Stimulated activated CD8-positive, alpha-beta memory T cell treated with anti-CD3 and anti-CD28 coated beads, Interleukin-15, amount 100 ng/mL, for 48 hours (primary cell): ENCODE measurements around the gene CUX1.

Experiments used
- DNase-seq, 2 donors: peaks; one replicate each; pipeline ENCODE4 v3.0.0-alpha.2; 2020; ENCODE audit warnings: low read depth in 2 of 2

Gene CUX1

GRCh38 chr7:101957744-101958525, 140.5 kb downstream of the CUX1 start:
- no peak for DNase-seq

GRCh38 chr7:101959342-101959741, 141.9 kb downstream of the CUX1 start:
- DNase-seq: no peak

DNA sequence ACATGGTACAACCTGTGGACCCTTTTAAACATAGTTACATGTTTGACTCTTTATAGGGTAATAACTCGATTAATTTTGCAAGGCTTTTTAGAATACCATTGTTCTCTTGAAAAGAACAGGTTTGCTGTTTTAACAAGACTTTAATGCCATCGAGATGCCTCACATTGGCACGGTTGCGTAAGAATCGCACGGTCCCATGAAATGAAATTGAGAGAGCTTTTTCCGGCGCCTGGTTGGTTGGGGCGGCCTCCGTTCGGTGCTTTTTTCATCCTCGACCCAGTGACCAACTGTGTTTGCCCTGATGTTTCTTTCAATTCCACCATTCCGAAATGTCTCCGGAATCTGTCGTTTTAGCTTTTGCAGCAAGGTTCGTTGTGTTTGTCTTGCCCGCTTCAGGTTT, 142.4 kb downstream of the CUX1 start:
- DNase-seq: no peak

DNA sequence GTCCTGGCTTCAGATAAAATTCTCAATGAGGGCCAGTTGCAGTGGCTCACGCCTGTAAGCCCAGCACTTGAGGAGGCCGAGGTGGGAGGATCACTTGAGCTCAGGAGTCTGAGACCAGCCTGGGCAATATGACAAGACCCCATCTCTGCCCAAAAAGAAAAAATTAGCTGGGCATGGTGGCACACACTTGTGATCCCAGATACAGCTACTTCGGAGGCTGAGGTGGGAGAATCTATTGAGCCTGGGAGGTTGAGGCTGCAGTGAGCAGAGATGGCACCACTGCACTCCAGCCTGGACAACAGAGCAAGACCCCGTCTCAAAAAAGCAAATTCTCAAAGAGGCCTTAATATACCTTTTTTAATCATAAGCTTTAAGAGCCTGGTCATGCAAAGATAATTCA, 142.9 kb downstream of the CUX1 start:
- DNase-seq: no peak

- no peak for DNase-seq
Observed at GRCh38 chr7:101960985-101961708, 143.7 kb downstream of the CUX1 start.

DNA sequence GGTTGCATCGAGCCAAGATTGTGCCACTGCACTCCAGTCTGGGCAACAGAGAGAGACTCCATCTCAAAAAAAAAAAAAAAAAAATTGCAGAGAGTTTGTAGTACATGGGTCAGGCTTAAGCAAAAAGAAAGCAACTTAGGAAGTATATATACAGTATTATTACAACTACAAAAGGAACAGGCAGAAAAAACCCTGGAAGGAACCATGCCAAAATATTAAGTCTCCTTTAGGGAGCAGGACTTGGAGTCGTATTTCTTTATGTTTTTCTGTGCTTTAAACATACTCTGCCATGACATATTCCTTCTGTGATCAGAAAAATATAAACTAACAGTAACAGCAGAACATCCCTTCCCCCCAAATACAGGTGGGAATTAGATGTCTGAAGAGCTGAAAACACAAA, 144.4 kb downstream of the CUX1 start:
- no peak for DNase-seq

- DNase-seq: no peak
Observed at GRCh38 chr7:101963693-101964092, 146.3 kb downstream of the CUX1 start.

DNA sequence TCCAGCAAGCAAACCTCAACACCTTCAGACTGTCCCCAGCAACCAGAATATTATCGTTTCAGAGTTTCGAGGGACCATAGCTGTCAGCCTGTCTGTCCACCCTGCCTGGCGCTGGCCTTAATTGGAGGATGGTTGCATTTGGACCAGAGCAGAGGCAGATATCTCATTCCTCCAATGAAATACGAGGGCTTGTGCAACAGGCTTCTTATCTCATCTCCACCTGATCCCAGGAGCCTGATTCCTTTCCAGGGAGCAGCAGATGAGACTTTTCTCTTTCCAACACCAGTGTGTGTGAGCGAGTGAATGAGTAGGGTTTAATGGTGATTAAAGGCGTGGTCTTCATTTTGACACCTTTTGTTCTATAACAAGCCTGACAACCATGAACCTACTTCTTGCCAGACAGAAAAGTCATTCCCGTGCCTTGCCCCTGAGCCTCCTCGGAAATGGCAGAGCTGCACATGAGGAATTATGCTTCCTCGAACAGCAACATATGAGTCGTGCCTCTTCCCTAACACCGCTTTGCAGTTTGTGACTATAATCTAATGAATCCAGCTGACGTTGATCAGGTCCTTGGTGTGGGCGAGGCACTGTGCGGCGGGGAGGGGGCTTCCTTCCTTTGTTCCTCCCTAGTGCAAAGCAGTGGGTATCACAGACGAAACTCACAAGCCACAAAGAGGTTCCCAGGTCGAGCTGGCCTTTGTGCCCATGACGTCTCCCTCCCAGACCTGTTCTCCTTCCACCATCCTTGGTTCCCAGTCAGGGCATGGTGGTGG, 147.4 kb downstream of the CUX1 start:
- DNase-seq: no peak

DNA sequence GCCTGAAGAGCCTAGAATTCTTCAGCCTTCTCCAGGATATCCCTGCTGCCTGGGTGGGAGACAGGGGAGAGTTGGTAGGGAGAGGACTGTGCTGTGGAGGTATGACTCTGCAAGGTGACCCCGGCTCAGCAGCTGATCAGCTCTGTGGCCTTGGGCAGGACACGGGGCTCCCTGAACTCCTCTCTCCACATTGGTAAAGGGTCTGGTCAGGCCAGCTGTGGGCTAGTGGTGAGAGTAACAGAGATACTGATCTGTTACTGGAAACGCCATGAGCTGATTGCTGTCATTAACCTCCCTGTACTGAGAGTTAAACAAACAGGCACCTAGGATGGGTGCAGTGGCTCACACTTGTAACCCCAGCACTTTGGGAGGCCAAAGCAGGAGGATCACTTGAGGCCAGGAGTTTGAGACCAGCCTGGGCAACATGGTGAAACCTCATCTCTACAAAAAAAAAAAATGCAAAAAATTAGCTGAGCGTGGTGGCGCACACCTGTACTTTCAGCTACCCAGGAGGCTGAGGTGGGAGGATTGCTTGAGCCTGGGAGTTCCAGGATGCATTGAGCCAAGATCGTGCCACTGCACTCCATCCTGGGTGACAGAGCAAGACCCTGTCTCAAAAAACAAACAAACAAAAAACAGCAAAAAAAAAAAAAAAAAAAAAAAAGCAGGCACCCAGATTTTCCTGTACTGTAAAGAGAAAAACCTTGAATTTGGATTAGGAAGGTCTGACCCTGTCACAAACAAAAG, 151.5 kb downstream of the CUX1 start:
- no peak for DNase-seq

DNA sequence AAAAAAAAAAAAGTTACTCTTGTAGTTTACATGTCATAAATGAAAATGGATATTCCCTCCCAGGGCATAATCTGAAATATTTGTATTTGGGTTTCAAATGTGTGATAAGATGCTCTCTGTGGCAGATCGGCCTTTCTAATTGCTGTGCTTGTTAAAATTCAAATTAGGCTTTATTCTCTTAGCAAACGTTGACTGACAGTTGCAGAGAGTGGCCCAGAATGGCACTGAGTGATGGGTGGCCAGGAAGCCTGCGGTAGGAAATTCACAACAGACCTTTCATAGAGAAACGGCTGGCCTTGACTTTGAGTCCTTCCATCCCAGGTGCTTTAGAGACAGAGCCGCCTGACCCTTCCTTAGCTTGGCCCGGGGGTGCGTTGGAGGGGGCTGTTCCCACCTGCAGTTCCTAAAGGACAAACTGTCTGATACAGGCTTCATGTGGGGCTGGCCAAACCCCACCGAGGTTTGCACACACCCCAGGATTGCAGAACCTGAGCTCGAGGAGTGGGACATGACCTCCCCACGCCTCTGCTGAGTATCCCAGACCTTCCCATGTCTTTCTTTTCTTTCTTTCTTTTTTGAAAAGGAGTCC, 152.7 kb downstream of the CUX1 start:
- no peak for DNase-seq

DNA sequence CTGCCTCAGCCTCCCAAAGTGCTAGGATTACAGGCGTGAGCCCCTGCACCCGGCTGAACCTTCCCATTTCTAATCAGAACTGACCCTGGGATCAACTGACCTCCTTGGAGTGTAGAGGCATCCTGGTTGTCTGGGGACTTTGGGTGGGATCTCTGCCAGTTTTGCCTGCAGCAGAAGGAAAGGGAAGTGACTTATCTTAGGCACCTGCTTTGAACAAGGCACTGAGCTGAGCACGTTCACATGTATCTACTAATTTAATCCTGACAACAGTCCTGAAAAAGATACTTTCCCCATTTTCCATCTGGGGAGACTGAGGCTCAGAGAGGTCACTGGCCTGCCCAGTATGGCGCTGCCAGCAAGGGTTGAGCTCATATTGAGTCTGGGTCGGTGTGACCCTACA, 153.4 kb downstream of the CUX1 start:
- no peak for DNase-seq

DNA sequence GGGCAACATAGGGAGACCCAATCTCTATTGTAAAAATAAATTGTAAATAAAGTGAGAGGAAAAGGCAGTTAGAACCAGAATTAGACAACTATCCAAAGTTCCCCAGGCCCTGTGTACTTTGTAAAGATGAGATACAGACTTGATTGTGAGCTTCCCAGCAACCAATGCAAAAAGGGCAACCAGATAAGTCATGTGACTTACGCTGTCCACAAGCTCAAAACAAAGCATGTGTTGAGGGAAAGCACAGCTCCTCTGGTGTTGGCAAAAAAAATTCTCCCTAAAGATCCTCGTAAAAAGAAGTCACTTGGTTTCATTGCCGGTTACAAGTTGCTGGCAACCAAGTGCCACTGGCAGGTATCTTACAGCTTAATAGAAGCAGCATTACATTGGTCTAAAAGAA, 154.0 kb downstream of the CUX1 start:
- DNase-seq: no peak

DNA sequence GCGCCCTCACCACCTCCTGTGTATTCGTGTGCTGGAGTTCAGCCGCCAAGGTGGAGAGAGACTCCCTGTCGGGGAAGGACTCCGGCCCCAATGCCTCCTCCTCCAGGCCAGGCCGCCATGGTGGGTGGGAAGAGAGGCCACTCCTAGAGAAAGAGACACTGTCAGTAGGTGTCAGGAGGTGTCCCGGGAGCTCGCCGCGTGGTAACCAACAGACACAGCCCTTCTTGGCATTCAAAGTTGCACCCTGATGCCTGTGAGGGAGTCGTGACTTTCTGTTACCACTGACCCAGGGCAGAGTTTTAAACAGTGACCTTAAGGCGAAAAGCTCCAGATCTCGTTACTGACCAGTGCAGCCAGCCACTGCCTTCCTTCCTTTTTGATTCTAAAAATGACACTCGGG, 155.2 kb downstream of the CUX1 start:
- no peak for DNase-seq

DNA sequence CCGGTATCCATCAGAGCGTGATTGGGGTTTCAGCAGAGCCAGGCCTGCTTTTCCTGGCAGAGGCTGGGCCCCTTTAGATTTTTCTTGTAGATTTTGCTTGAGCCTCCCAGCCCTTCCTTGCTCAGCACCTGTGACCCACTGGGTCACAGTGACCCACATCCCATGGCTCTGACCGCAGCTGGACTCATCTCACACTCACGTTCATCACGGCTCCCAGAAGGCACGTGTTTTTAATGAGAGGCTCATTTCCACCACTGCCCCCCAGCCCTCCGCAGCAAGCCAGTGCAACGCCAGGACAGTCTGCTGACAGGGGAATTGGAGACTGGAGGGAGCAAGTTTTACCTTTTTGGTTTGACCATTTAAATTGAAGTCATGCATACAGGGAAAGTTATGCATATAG, 155.7 kb downstream of the CUX1 start:
- no peak for DNase-seq

DNA sequence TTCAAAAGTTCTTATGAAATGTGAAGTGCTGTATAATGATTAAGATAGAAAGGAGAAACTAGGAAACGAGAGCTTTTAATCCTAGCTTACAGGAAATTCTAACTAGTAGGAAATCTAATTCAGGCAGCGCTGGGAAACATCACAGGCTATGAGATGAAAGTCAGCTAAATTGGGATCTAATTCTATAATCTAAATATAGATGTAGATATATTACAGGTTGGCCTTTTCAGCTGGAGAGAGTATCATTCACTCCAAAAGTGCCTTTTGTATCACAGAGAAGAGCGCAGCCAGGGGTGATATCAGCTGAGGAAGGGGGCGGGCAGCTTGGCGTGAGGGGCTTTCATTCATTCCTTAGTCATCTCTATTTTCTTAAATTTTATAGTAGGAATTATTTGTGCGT, 157.0 kb downstream of the CUX1 start:
- DNase-seq: no peak

- no peak for DNase-seq
Observed at GRCh38 chr7:101975046-101975445, 157.6 kb downstream of the CUX1 start.

GRCh38 chr7:101976411-101976810, 159.0 kb downstream of the CUX1 start:
- no peak for DNase-seq

DNA sequence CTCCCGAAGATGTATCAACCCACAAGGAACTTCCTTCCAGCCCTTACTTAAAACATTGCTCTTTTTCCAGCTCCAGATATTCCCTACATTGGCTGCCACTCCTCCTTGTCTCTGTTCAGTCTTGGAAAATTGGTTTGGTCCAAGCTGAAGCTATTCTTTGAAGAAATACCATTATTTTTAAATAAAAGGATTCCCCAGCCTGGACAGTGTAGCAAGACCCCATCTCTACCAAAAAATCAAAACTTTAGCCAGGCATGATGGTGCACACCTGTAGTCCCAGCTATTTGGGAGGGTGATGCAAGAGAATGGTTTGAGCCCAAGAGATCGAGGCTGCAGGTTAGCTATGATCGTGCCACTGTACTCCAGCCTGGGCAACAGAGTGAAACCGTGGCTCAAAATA, 159.8 kb downstream of the CUX1 start:
- no peak for DNase-seq

DNA sequence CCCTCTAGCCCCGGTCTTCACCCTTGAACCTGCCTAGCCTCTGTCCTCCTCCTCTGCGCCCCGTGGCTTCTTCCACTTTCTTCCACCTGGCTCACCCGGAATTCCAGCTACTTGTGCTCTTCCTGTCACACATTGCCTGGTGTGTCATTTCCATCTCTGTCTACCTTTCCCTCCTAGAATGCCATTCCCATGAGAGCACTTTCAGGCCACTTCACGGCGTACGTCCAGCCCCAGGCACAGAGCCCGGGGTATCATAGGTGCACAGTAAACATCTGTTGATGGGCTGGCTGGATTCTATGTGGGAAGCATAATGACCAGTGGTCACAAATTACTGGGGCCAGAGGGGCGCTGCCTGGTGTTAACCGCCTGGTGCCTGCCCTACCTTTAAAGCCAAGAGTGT, 161.3 kb downstream of the CUX1 start:
- no peak for DNase-seq

DNA sequence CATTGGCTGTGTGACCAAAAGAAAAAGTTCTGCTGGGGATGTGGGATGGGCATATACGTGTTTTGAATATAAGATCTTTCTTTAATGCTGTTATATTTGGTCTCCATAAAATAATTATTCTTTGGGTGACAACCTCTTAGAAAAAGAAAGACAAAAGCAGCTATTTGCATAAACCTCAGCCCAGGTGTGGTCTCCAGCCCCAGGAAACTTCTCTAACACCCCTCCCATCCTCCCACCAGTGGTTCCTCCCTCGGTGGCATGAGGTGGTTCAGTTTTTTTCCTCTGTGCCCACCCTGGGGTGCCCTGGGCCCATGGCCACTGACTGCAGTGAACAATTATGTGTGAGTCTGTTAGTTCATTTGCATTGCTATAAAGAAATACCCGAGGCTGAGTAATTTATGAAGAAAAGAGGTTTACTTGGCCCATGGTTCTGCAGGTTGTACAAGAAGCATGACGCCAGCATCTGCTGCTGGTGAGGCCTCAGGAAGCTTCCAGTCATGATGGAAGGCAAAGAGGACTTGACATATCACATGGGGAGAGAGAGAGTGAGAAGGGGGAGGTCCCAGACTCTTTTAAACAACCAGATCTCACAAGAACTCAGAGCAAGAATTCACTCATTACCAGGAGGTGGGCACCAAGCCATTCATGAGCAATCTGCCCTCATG, 165.9 kb downstream of the CUX1 start:
- no peak for DNase-seq
